OCI-M2 (cell line): ENCODE results near the gene ZFYVE28.

ENCODE experiments used
- DNase-seq: peaks from one replicate; lab custom pipeline; 2025; ENCODE audit not compliant: unreplicated experiment; lab: John Stamatoyannopoulos, UW

ZFYVE28 gene

DNA sequence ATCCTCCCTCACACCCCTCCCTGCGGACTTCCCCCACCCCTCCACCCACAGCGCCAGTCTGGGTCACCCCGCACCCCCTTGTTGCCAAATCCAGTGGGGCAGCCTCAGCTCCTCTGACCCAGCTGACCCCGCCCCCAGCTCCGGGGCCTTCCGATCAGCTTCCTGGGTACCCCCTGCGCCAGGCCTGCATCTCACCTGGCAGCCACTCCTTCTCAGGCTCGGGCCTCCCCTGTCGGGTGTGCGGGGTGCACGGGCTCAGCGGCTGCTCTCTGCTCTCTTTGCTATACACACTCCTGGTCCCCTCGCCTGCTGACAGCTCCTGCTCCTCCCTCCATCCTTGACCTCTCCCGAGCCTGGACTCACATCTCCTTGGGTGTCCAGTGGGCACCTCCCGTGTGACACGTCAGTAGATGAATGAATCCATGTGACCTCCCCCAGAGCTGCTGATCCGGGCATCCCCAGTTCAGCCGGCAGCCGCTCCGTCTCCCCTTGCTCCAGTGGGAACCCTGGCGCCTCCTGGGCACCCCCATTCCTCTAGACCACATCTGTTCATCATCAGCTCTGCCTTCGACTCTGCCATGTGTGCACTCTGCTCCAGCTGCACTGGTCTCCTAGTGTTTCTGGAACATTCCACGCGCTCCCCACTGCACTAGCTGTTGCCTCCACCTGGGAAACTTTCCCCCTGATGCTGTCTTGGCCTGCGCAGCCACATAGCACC, 10.2 kb upstream of the ZFYVE28 start:
- DNase-seq: no peak

DNA sequence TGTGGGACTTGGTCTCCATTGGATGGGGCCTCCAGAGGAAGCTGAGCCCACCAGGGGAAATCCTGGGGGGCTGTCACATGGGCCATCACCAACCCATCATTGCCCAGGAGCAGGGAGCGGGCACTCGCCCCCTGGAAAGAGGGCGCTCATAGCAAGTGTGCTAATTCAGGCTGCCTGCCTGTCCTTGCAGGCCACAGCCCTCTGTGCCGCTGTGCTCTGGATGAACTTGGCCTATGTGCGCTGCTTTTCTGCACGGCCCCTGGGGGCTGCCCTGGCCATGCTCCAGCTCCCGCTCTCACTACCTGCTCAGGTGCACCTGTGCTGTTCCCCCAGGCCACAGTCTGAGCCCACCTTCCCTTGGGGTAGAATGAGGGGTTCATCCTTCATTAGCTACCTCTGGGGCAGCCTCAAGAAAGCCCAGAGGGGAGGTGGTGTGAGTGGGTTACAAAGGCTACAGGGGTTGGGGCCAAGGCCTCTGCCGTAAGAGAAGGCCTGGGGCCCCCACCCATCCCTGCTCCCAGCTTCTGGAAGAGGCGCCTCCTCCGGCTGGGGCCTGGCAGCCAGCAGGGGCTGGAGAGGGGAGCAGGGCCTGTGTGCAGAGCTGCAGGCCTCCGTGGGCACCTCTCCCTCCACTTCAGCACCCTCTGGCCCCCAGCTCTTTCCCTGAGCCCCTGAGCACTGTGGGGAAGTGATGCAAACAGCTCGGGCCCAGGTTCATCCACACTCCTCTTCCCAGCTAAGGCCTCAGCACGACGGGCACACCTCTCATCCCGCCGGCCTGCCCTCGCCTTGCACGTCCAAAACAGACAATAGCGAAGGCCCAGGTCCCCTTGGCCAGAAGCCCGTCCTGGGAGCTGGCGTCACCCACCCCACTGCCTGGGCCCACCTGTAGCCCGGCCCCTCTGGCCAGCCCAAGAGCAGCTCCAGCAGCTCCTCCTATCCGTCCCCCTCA, 9.2 kb upstream of the ZFYVE28 start:
- DNase-seq: no peak

DNA sequence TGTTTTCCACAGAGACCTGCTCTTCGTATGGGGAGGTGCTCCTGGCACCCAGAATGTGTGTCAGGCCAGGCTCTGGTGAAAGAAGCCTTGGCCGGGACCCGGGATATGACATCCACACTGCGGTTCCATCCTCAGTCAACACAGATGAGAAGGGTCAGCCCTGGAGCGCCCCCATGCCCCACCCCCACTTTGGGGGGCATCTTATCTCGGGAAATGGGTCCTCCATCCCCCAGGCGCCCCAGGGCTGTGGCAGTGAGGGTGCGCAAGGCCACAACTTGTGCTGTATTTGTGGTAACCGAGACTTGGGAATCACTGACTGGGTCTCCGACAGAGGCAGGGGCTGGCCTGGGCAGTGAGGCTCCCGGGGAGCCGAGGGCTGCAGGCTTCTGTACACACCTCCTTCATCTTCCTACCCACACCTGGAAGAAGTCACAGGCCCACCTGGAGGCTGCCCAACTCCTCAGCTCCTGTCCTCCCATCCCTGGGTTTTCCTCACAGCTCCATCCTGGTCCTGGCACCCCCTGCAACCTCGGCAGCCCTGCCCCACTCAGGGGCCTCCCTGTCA, 8.3 kb upstream of the ZFYVE28 start:
- no peak for DNase-seq

DNA sequence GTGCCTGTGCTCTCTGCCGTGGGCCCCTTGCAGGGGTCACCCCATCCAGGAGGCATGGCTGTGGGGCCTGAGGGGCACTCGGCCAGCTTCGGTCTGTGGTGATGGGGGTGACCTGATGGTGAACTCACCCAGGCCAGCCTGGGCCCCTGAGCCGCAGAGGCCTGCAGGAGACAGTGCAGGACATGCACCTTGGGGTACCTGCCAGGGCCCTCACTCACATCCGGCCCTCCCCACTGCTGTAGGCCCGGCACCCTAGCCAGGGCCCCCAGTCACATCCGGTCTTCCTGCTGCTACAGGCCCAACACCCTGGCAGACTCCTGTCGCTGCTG, 7.6 kb upstream of the ZFYVE28 start:
- DNase-seq: no peak

DNA sequence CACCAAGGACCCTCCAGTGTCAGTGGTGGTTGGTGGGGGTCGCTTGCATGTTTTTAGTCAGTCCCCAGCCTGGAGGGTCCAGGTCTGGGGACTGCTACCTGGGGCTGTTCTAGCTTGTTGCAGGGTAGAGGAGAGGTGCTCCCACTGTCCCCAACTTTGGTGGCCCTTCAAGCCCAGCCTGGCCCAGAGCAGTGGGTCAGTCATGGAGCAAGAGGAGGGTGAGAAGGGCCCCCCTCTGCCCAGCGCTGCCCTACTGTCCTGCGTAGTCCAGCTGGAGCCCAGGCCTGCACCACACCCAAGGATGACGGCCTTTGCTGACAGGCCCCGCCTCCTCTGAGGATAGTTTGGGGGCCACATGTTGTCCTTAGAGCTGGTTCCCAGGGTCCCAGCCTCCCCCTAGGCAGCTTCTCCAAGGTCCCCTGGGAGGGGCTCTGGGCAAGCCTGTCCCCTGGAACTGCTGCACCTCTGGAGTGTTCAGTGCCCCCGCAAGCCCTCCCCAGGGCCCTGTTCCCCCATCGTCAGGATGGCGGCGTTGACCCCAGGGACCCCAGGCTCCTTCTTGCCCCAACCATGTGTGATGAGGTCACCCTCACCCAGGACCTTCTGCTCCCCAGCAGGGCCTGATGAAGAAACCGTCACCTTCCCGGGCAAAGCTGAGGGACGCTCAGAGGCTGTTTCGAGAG, 7.1 kb upstream of the ZFYVE28 start:
- no peak for DNase-seq

DNA sequence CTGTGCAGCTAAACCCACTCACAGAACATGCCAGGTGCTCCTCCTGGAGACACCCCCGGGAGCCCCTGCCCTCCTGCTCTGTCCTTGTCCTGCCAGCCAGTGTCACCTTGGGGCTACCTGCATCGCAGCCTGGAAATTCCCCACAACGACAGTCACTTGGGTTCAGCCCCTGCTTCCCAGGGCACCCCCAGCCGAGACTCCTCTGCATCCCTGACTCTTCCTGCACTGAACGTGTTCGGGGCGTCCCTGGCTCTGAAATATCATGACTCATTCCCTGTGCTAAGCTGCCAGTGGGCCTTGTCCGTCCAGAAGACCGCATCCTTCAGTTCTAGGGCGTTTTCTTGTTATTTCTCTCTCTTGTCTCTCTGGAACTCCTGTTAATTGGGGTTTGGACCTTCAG, 6.1 kb upstream of the ZFYVE28 start:
- DNase-seq: no peak

DNA sequence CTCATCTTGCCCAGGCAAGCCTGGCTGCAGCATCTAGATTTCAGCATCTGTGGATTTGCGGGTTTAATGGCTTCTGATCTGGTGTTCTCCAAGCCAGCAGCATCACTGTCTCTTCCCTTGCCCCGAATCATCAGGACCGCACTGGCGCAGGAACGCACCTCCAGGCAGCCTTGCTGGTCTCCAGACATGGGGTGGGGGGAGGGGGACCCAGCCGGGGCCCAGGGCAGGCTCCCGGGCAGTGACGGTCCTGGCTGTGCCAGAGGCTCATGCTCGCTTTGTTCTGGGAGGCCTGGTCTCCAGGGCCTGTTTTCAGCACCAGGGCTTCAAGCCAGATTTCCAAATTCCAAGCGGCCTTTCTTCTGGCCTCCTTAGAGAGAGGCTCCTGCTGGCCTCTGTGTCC, 5.2 kb upstream of the ZFYVE28 start:
- no peak for DNase-seq

DNA sequence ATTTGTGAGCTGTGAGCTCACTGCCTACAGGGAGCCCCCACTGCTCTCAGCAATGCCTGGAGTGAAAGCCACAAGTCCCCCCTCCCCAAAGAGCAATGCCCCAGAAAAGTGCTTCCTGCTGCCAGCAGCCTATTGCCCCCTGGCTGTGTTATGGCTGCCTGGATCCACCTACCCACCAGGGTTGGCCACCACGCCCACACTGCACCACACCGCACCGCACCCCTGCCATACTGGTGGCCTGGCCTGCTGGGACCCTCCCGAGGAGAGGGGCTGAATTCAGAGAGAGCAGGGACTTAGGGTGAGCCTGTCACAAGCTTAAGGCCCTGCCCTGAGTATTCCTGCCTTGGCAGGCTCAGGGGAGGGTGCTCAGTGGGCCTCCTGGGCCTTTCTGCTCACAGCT, 4.6 kb upstream of the ZFYVE28 start:
- no peak for DNase-seq

DNA sequence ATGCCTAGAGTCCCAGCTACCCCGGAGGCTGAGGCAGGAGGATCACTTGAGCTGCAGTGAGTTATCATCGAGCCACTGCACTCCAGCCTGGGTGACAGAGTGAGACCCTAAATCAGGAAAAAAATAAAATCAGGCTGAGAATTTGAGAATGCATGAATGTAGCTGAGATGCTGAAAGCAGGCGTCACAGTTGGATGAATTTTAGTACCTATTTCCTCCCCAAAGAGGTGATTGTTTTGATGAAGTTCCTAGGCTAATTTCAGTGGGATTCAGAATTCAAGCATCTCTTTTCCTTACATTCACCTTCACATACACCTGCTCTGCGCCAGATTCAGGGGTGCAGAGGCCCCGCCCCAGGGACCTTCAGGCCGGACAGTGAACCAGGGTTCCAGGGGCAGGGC, 3.5 kb upstream of the ZFYVE28 start:
- DNase-seq: no peak

DNA sequence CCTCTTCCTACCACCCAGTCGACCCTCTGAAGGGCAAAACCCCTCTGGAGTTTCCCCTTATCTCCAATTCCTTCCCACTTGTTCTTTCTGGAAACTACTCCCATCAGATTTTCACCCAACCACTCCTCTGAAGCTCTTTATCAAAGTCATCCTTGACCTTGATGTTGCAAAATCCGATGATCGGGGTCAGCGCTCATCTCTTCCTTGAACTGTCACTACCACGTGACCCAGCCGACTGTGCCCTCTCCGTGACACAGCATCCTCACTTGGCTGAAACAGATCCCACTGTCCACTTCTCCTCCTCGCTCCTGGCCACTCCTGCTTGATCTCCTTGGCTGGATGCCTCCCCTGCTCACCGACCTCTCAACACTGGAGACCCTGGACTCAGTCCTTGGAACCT, 1.4 kb upstream of the ZFYVE28 start:
- no peak for DNase-seq

DNA sequence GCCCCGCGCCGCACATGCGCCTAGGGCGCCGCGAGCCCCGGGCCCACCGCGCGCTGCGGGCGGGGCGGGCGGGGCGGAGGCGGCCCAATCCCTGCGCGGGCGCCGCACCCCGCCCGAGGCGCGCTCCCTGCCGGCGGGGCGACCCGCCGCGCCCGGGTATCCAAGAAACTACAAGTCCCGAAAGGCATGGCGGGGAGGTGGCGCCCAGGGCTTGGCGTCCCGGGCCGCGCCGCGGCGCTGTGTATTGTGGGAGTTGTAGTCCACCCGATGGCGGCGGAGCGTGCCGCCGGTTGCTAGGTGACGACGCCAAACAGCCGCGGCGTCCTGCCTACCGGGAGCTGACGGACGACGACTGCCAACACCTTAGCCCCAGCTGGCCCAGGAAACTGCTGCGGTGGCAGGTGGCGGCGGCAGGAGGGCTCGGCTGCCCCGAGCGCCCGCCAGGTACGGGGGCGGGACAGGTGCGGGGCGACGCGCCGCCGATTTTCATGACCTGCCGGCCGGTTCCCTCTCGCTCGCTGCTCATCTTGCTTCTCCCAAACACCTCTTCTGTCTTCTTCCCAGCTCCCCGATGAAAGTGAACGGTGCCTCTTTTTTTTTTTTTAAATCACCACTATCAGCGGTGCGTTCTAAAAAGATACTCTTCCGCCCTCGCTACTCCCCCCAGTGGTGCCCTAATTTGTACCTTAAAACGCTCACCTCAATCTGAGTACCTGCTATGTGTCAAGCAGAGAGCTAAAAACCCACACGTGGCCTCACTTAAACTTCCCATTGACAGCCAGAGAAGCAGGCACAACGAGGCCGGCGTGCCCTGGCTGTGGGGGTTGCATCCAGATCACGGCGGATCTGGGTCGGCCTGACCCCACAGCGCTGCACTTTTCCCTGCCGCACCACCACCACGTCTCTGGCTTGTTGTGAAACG, 466 bp upstream of the ZFYVE28 start, which contains the start of gene CFAP99:
Gene CFAP99, plus strand, starts transcription at position 306 of the 922 bp plus-strand sequence.
- DNase-seq: peak; percentile 32

DNA sequence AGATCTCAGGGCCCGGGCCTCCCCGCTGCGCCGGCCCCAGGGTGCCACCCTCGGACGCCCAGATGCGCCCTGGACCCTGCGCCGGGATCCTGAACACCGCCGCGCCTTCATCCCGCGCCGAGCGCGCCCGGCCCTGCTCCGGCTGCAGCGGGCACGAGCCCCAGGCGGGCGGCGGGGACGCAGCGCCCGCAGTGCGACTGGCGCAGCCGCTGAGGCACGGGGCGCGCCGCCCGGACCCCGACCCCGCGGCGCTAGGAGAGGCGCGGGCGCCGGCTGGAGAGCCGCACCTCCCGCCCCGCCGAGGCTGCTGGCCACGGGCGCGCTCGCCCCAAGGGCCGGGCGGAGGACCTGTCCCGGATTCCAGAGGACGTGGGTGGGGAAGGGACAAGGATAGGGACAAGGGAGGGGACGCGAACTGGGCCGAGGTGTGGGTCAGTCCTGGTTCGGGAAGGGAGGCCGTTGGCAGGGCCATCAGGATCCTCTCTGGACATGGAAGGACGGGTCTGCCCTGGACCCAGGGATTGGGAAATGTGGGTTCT, 1.1 kb downstream of the ZFYVE28 start:
- DNase-seq: no peak

DNA sequence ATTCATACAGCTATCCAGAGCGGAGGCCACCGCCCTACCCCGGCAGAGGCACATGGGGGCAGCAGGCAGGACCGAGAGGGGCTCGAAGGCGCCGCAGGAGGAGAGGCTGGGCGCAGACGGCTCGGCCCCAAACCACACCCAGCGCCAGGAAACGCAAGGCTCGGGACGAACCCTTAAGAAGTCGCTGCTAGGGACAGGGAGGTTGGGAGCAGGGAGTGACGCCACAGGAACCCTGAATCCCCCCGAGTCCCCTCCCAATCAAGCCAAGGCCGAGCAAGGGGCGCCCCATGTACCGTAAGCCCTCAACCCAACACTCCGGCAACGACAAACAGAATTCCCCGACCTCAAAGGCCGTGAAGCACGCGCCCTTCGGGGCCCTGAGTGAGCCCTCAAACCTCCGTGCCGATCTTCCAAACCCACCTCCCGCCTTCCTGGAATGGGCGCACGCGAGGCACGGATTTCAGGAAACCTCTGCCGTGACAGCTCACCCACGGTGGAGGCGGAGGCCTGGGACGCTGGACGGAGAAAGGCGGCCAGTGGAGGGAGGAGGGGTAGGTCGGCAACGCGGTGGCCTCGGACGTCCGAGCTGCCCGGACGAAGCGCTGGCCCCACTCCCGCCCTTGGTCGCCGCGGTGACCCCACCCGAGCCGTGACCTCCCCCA, 1.8 kb downstream of the ZFYVE28 start:
- no peak for DNase-seq

DNA sequence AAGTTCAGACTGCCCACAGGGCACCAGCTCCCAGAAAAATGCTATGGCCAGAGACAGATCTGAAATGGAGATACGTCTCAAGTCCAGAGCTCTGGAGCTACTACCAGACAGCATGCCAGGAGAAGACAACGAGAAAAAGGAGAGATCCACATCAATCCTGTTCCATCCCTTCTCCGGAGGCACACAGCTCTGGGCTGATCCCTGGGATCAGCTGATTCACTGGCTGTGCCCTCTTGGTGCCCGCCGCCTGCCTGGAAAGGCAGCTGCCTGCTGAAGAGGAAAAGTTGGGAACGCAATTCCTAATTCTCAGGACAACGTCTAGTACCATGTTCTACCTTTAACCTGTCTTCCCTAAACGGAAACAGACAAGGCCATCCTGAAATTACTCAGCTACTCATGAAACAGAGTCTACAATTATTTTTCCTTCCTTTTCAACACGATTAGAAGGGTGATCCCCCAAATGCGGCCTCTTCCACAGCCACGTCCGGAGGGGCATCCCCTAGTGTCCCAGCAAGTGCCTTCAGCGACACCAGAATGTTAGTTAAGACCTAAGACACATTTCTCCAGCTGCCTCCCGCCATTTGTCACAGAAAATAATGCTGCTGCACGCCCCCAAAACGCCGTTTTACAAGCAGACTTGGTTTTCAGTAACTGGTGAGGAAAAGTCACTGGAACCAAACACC, 2.4 kb downstream of the ZFYVE28 start:
- DNase-seq: no peak

DNA sequence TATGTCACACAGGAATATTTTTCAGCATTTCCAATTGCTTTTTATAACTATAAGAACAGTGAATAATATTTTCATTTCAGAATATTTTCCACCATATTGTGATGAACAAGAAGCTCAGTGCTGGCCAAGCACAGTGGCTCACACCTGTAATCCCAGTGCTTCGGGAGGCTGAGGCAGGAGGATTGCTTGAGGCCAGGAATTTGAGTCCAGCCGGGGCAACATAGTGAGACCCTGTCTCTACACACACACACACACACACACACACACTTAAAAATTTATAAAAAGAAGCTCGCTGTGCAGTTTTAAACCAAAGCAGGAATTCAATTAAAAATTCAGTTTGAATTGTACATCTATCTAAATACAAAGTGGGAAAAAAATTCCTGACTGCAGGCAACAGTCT, 3.2 kb downstream of the ZFYVE28 start:
- no peak for DNase-seq

DNA sequence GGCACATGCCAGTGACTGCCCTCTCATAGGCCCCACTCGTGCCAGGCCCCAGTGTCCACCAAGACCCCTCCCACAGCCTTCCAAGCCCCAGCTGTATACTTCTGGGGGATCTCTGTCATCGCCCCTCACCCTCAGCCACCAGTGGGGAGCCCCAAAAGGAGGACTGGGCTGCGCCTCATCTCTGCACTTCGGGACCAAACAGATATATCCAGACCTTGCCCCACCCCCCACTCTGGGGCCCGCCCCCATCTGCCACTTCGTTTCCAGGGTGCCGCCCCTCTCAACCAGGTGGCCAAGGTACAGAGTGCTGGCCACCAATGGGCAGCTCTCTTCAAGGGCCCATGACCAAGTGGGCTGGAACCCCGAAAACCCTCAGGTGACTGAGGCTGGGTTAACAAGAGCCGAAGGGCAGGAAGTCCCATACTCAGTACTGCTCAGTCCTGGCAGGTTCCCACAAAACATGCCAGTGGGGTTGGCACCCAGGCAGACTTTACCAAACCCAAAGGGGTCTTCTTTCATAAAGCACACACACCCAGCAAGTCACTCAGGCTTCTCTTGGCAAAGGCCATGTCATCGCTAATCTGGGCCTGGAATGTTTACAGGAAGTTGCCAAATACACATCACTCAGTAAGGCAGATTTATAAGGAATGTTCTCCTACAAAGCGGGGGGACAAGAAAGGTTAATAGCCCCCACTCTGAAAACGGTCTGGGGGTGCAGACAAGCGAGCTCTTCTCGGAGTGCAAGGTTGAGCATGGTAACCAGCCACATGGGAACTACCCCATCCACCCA, 4.4 kb downstream of the ZFYVE28 start:
- no peak for DNase-seq

DNA sequence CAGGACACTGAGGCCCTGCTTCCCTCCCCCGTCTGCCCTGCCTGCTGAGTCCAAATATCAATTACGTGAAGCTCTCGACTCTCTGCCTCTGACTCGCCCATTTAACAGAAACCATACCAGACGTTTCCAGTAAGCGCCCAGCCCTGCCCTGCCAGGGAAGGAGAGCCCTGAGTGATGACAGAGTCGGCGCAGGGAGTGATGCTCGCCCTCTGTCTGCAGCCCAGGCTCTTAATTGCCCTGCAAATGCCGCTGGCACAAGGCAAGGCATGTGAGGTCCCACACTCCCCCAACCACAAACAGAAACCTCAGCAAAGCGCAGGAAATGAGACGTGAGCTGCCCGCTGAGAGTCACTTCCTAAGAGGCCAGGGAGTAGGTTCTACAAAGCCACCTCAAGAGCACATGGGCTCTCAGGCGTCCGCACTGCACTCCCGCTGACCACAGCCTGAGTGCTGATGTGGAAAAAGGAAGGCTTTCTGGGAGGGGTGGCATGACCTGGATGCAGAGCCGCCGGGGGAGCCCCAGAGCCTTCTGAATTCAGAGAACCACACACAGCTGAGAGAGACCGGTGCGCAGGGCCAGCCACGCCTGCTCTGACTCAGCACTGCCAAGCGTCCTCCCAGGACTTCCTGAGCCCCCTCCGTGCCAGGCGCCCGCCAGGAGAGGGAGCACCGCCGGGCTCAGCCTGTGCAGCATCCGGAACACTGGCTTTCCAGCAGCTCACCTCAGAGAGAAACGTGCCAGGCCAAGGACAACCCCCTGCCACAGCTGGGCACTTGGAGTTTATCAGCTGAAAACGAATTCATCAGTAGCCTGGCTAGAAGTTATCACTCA, 5.3 kb downstream of the ZFYVE28 start:
- no peak for DNase-seq

DNA sequence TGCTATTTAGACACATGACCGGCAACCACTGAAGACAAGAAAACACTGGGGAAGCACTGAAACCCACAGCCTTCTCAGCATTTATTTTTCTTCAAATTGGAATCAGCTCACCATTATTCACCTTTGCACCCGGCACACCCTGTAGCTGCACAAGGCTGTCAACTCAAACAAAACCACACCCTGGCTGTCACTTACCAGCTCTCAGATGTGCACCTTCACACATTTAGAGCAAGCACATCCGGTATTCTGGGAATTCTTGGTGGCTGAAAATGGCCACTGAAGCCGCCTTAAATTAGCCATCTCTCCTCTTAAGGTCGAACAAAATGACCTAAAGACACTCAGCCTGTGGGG, 5.9 kb downstream of the ZFYVE28 start:
- no peak for DNase-seq
